ENCODE data around the gene GFRAL. TPM values are rescaled to one million over a fixed set of nuclear protein-coding genes. Genes with fewer than 3 reads are reported as not detected.
A peak's percentile ranks its signal among the peaks of the same experiment; 100 is the strongest.
"Not testable (repeated sequence)": the region's sequence is repeated elsewhere in the genome, so short reads cannot be mapped to it uniquely, and the experiment has no call there.

GFRAL gene
- total RNA-seq, 1 donor from 2014 or later, result not detected

- Histone ChIP-seq H3K4me3 (no peak overlapping the region), H3K36me3 (no peaks in the 10 kb centered on the region), H3K4me1 (no peaks in the 10 kb centered on the region), H3K9me3 (no peaks in the 10 kb centered on the region), H3K27me3 (no peaks in the 10 kb centered on the region), H3K27ac (no peak overlapping the region)
- intact Hi-C loops (cut with DNase I), result no loop called here
- ATAC-seq (no peak), DNase-seq (no peak)
- TF ChIP-seq CTCF (IDR thresholded peaks at IDR 0.05), result peak; percentile 22
These were observed 34.2 kb upstream of the GFRAL start for GRCh38 chr6:55293116-55293515.

- H3K27ac ChIP-seq; H3K4me3 ChIP-seq; ATAC-seq; H3K36me3 ChIP-seq; H3K9me3 ChIP-seq; H3K4me1 ChIP-seq; intact Hi-C loops (cut with DNase I); DNase-seq; H3K27me3 ChIP-seq: not testable (repeated sequence)
These were observed 30.1 kb upstream of the GFRAL start for GRCh38 chr6:55297214-55297613.

- no peak overlapping the region for H3K27ac ChIP-seq
- intact Hi-C loops (cut with DNase I), result no loop called here
- ATAC-seq (no peak), DNase-seq (no peak)
- H3K4me3 ChIP-seq, result no peak overlapping the region
- H3K4me1 ChIP-seq, result no peaks in the 10 kb centered on the region
- H3K36me3 ChIP-seq, result no peaks in the 10 kb centered on the region
- H3K27me3 ChIP-seq, result no peaks in the 10 kb centered on the region
- no peak for TF ChIP-seq CTCF (IDR thresholded peaks at IDR 0.05)
- no peaks in the 10 kb centered on the region for H3K9me3 ChIP-seq
These were observed 27.8 kb upstream of the GFRAL start for GRCh38 chr6:55299286-55299985.

- peak; percentile 63 for DNase-seq
- intact Hi-C loops (cut with DNase I), result no loop called here
- peak; percentile 46 for ATAC-seq
These were observed 22.5 kb upstream of the GFRAL start for GRCh38 chr6:55304747-55305146.

GRCh38 chr6:55319961-55320695, 7.1 kb upstream of the GFRAL start:
- DNase-seq, result no peak
- Histone ChIP-seq H3K9me3 (no peaks in the 10 kb centered on the region), H3K36me3 (no peaks in the 10 kb centered on the region), H3K4me1 (no peaks in the 10 kb centered on the region), H3K27me3 (no peaks in the 10 kb centered on the region), H3K4me3 (no peak overlapping the region), H3K27ac (no peak overlapping the region)
- intact Hi-C loops (cut with DNase I), result no loop called here
- ATAC-seq, result no peak
- no peak for TF ChIP-seq CTCF (IDR thresholded peaks at IDR 0.05)

More at GRCh38 chr6:55304747-55305146, 22.5 kb upstream of the GFRAL start:
- H3K4me3 ChIP-seq, result no peak overlapping the region
- no peak for TF ChIP-seq CTCF (IDR thresholded peaks at IDR 0.05)
- H3K9me3 ChIP-seq, result no peaks in the 10 kb centered on the region
- no peak overlapping the region for H3K27ac ChIP-seq
- H3K36me3 ChIP-seq, result no peaks in the 10 kb centered on the region
- H3K27me3 ChIP-seq, result no peaks in the 10 kb centered on the region
- no peaks in the 10 kb centered on the region for H3K4me1 ChIP-seq

- Histone ChIP-seq H3K4me3 (no peak overlapping the region), H3K36me3 (no peaks in the 10 kb centered on the region), H3K4me1 (no peaks in the 10 kb centered on the region), H3K27me3 (no peaks in the 10 kb centered on the region), H3K9me3 (no peaks in the 10 kb centered on the region), H3K27ac (no peak overlapping the region)
- TF ChIP-seq CTCF (IDR thresholded peaks at IDR 0.05), result no peak
- ATAC-seq (no peak), DNase-seq (no peak)
- intact Hi-C loops (cut with DNase I), result no loop called here
These were observed 6.6 kb upstream of the GFRAL start for GRCh38 chr6:55320696-55321086.

Measured in upper lobe of right lung (tissue), 1 donor.